Stomach smooth muscle (tissue), 2 donors: ENCODE data around the gene LTA4H.
"Not testable (repeated sequence)": the region's sequence is repeated elsewhere in the genome, so short reads cannot be mapped to it uniquely, and the experiment has no call there.

Experiments used
- H3K27ac ChIP-seq: one replicate; pipeline ENCODE4 v1.7.0; 2013; ENCODE audit warnings: mild to moderate bottlenecking, low read length, inconsistent platforms
- H3K27me3 ChIP-seq, 2 donors: one replicate each; pipeline ENCODE4 v1.7.0; 2013; ENCODE audit warnings: low read length in 2 of 2; ENCODE audit not compliant: insufficient read depth in 2 of 2, control insufficient read depth in 1 of 2
- H3K36me3 ChIP-seq, 2 donors: one replicate each; pipeline ENCODE4 v1.7.0; 2013; ENCODE audit warnings: low read length in 2 of 2; ENCODE audit not compliant: control insufficient read depth in 2 of 2, insufficient read depth in 2 of 2
- H3K4me1 ChIP-seq: one replicate; pipeline ENCODE4 v1.7.0; 2013; ENCODE audit warnings: low read length; ENCODE audit not compliant: control insufficient read depth, insufficient read depth
- H3K4me3 ChIP-seq, 2 donors: one replicate each; pipeline ENCODE4 v1.7.0; 2013; ENCODE audit warnings: low read length in 2 of 2
- H3K9ac ChIP-seq, 2 donors: one replicate each; pipeline ENCODE4 v1.7.0; 2013; ENCODE audit warnings: low read length in 2 of 2, mild to moderate bottlenecking in 1 of 2
- H3K9me3 ChIP-seq, 2 donors: one replicate each; pipeline ENCODE4 v1.7.0; 2013; ENCODE audit warnings: low read length in 2 of 2; ENCODE audit not compliant: control insufficient read depth in 2 of 2
- donor health status: healthy.
- donor health status: Pancreatic carcinoma.

The LTA4H gene

DNA sequence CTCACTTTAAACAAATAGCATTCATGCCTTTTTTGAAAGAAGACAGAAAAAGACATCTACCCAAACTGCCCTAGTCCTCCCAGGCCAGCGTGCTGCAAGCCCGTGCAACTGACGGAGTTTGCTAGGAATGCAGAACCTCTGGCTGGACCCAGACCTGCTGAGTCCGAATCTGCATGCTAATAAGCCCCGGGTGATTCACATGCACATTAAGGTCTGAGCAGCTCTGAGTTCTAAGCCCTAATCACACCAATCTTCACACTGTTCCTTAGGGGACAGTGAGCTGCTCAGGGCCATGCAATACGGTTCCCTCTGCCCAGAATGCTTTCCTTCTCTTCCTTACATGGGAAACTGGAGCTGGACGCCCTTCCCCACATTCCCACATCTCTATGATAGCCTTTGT lies 64.5 kb downstream of the LTA4H start:
- Histone ChIP-seq H3K4me1 (no peaks in the 10 kb centered on the region), H3K27me3 (no peaks in the 10 kb centered on the region), H3K4me3 (no peak overlapping the region), H3K9ac (no peak overlapping the region), H3K9me3 (no peaks in the 10 kb centered on the region), H3K27ac (no peak overlapping the region), H3K36me3 (no peaks in the 10 kb centered on the region)

DNA sequence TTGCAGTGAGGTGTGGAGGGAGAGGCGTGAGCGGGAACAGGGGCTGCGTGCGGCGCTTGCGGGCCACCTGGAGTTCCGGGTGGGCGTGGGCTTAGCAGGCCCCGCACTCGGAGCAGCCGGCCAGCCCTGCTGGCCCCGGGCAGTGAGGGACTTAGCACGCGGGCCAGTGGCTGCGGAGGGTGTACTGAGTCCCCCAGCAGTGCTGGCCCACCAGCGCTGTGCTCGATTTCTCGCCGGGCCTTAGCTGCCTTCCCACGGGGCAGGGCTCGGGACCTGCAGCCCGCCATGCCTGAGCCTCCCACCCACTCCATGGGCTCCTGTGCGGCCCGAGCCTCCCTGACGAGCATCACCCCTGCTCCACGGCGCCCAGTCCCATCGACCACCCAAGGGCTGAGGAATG lies 66.3 kb downstream of the LTA4H start:
- H3K9me3 ChIP-seq, H3K4me1 ChIP-seq, H3K9ac ChIP-seq, H3K4me3 ChIP-seq, H3K27ac ChIP-seq, H3K36me3 ChIP-seq, H3K27me3 ChIP-seq: not testable (repeated sequence)

DNA sequence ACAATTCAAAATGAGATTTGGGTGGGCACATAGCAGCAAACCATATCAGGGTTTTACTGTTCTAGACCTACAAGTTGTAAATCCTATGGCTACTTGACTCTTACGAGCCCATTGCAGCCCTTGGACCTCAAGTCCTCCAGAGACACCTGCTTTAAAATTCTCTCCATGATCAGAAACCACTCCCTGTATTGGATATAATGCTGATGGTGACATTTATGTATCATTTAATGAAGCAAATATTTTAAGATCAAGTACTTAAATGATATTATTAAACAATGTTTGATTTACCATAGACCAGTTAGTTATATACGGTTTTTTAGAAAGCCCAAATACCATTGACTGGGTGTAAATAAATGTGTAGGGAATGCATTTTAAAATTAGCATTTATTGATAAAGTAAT lies 68.1 kb downstream of the LTA4H start:
- Histone ChIP-seq H3K27me3 (no peaks in the 10 kb centered on the region), H3K4me1 (no peaks in the 10 kb centered on the region), H3K9ac (no peak overlapping the region), H3K4me3 (no peak overlapping the region), H3K27ac (no peak overlapping the region), H3K9me3 (no peaks in the 10 kb centered on the region), H3K36me3 (no peaks in the 10 kb centered on the region)

DNA sequence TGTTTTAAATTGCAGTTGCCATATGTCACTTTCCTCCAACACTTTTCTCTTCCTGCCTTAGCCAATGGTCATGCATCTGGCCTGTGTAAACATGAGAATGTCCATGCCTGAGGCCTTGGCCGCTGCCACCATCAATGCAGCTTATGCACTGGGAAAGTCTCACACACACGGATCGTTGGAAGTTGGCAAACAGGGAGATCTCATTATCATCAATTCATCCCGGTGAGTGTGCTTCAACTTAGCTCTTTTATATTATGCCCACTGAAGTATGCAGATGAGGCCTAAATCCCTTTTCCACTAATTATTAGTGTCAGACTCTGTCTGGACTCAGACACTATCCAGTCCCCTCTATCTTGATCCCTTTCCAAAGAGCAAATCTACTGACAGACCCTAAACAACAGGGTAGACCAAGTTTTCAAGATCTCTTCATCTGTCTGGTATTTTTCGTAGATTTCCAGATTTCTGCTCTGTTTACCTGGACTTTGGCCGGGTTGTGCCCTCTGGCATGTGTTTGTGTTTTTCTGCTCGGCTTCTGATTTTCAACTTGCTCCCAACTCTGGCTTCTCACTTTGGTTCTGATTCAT lies 69.0 kb downstream of the LTA4H start:
- Histone ChIP-seq H3K9me3 (no peaks in the 10 kb centered on the region), H3K36me3 (no peaks in the 10 kb centered on the region), H3K9ac (no peak overlapping the region), H3K4me3 (no peak overlapping the region), H3K4me1 (no peaks in the 10 kb centered on the region), H3K27me3 (no peaks in the 10 kb centered on the region), H3K27ac (no peak overlapping the region)

DNA sequence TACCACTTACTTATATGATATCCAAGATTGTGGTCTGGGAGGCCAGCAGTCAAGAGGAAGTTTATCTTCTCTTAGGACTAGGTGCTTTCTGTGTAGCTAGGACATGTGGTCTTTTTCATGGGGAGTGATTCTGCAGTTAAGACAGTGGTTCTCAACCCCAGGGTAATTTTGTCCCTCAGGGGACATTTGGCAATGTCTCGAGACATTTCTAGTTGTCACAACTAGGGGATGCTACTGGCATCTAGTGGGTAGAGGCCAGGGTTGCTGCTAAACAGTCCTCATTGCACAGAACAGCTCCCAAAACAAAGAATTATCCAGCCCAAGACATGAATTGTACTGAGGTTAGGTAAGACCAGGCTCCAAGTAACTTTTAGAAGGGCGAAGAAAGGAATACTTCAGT lies 72.3 kb downstream of the LTA4H start:
- Histone ChIP-seq H3K9me3 (no peaks in the 10 kb centered on the region), H3K4me3 (no peak overlapping the region), H3K27ac (no peak overlapping the region), H3K36me3 (no peaks in the 10 kb centered on the region), H3K4me1 (no peaks in the 10 kb centered on the region), H3K27me3 (no peaks in the 10 kb centered on the region), H3K9ac (no peak overlapping the region)

DNA sequence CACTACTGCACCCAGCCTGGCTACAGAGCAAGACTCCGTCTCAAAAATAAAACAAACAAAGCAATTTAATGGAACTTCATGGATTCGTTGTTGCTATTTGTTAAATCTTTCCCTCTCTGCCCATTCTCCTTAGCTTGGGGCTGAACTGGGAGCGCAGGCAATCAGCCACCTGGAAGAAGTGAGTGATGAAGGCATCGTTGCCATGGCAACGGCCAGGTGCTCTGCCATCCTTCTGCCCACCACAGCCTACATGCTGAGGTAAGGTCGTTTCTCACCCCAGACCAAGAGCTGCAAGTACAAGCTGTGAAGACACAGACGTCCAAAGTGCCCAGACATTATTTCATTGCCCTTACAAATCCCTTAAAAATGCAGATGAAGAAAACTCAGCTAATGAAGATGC lies 73.2 kb downstream of the LTA4H start:
- Histone ChIP-seq H3K27me3 (no peaks in the 10 kb centered on the region), H3K27ac (no peak overlapping the region), H3K4me3 (no peak overlapping the region), H3K9ac (no peak overlapping the region), H3K4me1 (no peaks in the 10 kb centered on the region), H3K9me3 (no peaks in the 10 kb centered on the region), H3K36me3 (no peaks in the 10 kb centered on the region)

DNA sequence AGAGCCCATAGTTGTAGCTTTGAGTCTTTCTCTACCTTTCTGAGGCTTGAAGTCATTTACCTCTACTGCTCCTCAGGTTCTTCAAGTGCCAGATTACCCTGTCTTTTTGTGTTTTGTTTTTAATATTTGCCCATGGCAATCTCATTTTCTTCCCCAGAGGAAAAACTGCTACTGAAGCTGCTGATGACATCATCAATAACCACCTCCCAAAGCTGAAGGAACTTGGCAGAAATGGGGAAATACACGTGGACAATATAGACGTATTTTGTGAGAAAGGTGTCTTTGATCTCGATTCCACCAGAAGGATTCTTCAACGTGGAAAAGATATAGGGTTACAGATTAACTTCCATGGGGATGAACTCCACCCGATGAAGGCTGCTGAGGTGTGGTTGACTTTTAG lies 75.1 kb downstream of the LTA4H start:
- no peaks in the 10 kb centered on the region for H3K9me3 ChIP-seq
- H3K27me3 ChIP-seq = no peaks in the 10 kb centered on the region
- no peaks in the 10 kb centered on the region for H3K4me1 ChIP-seq
- H3K9ac ChIP-seq = no peak overlapping the region
- no peak overlapping the region for H3K4me3 ChIP-seq
- H3K36me3 ChIP-seq = no peaks in the 10 kb centered on the region
- no peak overlapping the region for H3K27ac ChIP-seq

DNA sequence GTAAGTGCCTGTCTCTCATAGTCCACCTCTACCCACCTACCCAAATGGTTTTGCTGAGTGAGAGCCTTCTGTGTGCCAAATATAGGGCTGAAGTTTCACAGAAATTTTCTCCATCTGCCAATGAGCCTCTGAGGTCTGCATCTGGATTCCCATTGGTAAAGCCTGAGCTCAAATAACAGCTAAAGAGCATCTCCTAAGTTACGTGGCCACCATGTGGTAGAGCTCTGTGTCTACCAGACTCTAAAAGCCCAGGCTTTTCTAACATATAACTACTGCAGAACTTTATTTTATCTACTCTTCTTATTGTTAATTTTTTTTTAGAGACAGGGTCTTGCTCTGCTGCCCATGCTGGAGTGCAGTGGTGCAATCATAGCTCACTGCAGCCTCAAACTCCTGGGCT lies 76.3 kb downstream of the LTA4H start:
- Histone ChIP-seq H3K9ac (no peak overlapping the region), H3K9me3 (no peaks in the 10 kb centered on the region), H3K4me3 (no peak overlapping the region), H3K27me3 (no peaks in the 10 kb centered on the region), H3K27ac (no peak overlapping the region), H3K36me3 (no peaks in the 10 kb centered on the region), H3K4me1 (no peaks in the 10 kb centered on the region)

DNA sequence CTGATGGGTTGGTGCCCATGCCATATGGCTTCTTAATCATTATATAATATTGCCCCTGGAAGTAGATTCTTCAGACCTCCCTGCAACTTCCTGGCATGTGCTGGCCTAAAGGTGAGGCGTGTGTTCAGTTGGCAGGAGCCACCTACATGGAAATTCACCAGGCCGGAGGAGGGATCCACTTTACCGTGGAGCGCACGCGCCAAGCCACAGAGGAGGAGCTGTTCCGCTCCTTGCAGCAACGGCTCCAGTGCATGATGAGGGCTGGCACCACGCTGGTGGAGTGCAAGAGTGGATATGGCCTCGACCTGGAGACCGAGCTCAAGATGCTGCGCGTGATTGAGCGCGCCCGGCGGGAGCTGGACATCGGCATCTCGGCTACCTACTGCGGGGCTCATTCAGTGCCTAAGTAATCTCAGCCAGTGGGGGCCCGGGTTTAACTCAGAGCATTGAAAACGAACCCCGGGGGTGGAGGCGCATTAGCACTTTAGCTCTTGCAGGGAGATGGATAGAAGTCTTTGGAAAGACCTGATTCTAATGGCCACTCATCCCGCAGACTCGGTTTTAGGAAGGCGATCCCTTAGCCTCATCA lies 78.7 kb downstream of the LTA4H start:
- Histone ChIP-seq H3K27me3 (no peaks in the 10 kb centered on the region), H3K4me1 (no peaks in the 10 kb centered on the region), H3K9ac (no peak overlapping the region), H3K9me3 (no peaks in the 10 kb centered on the region), H3K4me3 (no peak overlapping the region), H3K36me3 (no peaks in the 10 kb centered on the region), H3K27ac (no peak overlapping the region)

DNA sequence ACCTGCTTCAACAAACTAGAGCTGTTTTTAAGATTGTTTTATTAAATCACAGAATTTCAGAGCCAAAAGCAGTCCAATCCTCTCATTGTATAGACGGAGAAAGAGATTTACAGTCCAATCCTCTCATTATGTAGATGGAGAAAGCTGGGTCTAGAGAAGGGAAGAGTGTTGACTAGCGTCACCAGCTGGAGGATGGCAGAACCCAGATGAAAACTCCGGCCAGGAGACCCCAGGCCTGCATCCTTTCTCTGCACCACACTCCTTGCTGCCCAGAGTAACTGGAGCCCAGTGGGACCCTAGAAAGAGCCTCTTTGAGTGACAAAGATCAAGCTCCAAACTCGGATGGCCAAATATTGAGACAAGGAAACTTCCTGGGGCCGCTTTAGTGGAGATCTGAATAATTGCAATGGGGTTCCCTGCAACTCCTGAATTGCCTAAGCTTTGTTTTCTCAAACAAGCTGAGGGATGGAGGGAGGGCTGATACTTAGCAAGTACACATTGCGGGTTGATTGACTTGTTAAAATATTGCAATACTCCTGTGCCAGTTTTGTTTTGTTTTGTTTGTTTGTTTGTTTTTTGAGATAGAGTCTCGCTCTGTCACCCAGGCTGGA lies 79.7 kb downstream of the LTA4H start:
- H3K4me3 ChIP-seq = no peak overlapping the region
- no peaks in the 10 kb centered on the region for H3K27me3 ChIP-seq
- no peaks in the 10 kb centered on the region for H3K4me1 ChIP-seq
- no peak overlapping the region for H3K27ac ChIP-seq
- H3K36me3 ChIP-seq = no peaks in the 10 kb centered on the region
- H3K9me3 ChIP-seq = no peaks in the 10 kb centered on the region
- H3K9ac ChIP-seq = no peak overlapping the region

DNA sequence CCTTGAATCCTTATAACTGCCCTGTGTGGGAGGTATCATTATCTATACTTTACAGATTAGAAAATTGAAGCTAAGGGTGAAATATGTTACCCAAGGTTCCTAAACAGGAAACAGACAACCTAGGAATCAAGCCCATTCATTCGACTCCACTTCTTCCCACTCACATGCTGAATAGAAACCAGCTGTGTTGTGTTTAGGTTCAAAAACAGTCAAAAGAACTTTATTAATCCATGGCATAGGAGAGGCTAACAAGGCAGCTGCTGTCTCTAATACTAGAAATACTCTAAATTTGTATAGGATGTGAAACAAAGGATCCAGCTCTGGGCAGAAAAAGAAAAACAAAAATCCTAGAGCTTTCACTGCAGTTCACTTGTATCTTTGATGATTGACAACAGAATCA lies 82.4 kb downstream of the LTA4H start:
- Histone ChIP-seq H3K27ac (no peak overlapping the region), H3K36me3 (no peaks in the 10 kb centered on the region), H3K27me3 (no peaks in the 10 kb centered on the region), H3K4me3 (no peak overlapping the region), H3K9ac (no peak overlapping the region), H3K4me1 (no peaks in the 10 kb centered on the region), H3K9me3 (no peaks in the 10 kb centered on the region)
